ENCODE results near the gene NCAPH2.
A peak's percentile ranks its signal among the peaks of the same experiment; 100 is the strongest.
"Not testable (repeated sequence)": the region's sequence is repeated elsewhere in the genome, so short reads cannot be mapped to it uniquely, and the experiment has no call there.

Gene NCAPH2

DNA sequence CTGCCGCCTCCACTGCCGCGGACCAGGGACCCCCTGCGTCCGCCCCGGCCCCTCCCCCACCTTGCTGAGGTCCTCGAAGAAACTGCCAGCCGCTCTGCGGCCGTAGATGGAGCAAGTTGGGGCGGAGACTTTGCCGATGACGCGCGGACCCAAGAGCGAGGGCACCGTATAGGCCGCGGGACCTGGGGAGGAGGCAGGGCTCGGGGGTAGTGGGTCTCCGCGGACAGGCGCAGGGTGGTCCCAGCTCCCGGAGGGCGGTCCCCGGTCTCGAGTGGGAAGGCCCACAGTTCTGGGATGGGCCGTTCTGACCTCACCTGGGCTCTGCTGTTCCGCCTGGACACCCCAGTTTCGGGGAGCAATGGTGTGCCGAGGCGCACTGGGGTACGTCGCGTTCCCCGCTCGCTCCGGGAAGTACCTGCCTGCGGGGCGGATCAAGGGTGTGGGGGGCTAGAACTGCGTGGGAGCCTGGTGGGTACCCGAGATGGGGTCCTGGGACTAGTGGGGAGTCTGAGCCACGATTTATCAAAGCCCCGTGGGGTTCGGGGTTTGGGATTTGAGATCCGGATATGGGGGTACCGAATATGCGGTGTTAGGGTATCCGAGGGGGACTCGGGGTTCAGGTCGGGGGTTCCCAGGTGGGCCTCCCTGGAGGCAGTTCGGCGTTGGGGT lies 23.0 kb downstream of the NCAPH2 start:
- peak; percentile 75 for DNase-seq (ENCODE audit: low read depth)

DNA sequence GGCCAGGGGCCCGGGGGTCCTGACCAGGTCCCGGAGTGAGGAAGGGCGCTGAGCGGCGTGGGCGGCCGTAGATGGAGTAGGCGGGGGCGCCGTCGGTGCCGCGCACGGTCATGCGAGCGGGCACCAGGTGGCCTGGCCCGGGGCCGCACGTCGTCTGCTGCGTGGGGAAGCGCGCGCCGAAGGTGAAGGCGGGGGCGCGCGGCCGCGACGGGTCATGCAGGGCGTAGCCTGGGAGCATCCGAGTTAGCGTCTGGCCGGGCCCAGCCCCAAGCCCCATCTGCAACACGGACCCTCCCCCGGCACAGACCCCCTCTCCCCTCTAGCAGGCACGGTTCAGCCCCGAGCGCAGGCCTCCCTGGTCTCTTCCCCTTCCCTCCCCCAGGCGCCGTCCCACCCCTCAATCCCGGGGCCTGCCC lies 23.5 kb downstream of the NCAPH2 start:
- no peak for DNase-seq (ENCODE audit: low read depth)

DNA sequence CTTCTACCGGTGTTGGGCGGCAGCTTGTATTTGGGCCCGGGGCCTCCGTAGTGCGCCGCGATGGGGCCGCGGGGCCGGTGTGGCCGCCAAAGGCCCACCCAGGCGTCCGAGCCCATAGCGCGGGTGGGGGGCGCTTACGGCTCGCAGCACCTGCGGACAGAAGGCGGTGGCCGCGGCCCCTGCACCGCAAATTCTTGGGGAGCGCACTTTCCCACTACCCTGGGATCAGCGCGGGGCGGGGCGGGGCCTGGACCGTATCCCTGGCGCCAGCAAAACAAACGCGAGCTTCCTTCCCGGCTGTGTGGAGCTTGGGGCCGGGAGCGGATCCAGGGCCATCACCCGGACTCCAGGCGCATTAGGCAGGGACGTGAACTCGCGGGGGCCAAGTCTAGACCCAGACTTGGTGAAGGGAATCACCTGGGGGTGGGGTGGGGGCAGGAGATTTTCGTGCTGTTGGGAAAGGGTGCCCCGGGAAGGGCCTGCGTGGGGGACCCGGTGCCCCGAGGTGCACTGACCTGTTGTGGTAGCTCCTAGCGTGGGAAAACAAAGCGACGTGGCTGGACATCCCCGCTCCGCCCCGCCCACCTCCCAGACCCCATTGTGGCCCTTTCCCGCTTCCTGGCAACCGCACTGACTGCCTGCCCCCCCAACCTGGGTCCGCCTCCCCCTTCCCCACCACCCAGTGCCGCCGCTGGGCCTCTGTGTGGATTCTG lies 24.1 kb downstream of the NCAPH2 start:
- DNase-seq (ENCODE audit: low read depth) = no peak

DNA sequence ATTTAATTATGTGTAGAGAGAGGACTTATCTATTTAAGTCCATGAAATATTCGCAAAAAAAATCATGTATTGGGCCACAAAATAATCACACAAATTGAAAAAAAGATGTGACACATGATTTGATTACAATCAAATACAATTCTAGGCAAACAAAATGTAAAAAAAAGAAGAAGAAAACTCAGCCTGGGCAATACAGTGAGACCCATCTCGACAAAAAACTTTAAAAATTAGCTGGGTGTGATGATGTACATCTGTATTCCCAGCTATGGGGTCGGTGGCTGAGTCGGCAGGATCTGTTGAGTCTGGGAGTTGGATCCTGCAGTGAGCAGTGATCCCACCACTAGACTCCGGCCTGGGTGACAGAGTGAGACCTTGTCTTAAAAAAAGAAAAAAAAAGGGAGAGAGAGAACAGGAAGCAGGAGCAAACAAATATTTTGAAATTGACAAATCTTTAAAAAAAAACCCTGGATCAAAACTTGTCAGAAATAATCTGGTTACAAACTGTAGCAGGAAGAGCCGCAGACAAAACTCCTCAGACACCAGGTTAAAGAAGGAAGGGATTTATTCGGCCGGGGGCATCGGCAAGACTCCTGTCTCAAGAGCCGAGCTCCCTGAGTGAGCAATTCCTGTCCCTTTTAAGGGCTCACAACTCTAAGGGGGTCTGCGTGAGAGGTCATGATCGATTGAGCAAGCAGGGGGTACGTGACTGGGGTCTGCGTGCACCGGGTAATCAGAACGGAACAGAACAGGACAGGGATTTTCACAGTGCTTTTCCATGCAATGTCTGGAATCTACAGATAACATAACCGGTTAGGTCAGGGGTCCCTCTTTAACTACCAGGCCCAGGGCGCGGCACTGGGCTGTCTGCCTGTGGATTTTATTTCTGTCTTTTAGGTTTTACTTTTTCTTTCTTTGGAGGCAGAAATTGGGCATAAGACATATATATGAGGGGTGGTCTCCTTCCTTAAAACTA lies 25.1 kb downstream of the NCAPH2 start:
- DNase-seq (ENCODE audit: low read depth) = no peak

DNA sequence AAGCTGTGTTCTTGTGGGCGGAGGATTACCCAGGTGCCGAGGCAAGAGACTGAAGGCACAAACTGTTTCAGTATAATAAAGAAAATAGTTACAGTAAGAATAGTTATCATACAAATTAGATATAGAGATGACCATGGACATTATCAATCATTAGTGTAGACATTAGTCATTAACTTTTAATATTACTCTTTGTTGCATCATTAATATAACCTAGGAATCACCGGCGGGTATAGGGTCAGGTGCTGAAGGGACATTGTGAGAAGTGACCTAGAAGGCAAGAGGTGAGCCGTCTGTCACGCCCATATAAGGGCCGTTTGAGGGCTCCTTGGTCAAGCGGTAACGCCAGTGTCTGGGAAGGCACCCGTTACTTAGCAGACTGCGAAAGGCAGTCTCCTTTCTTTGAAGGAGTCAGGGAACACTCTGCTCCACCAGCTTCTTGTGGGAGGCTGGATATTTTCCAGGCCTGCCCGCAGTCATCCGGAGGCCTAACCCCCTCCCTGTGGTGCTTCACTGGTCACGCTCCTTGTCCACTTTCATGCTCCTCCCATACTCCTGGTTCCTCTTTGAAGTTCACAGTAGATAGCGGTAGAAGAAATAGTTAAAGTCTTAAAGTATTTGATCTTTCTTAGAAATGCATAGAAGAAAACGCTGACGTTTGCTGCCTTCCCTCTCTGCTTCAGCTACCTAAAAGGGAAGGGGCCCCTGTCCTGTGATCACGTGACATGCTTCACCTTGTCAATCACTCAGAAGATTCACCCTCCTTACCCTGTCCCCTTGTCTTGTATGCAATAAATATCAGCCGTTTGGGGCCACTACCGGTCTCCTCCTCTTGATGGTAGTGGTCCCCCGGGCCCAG lies 26.1 kb downstream of the NCAPH2 start:
- DNase-seq (ENCODE audit: low read depth) = not testable (repeated sequence)

DNA sequence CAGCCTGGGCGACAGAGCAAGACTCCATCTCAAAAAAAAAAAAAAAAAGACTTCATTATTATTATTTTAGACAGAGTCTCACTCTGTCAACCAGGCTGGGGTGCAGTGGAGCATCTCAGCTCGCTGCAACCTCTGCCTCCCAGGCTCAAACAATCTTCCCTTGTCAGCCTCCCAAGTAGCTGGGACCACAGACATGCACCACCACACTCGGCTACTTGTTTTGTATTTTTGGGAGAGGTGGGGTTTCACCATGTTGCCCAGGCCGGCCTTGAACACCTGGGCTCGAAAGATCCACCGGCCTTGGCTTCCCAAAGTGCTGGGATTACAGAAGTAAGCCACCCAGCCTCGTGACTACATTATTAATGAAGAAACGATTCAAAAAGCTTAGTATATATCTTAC lies 27.1 kb downstream of the NCAPH2 start:
- no peak for DNase-seq (ENCODE audit: low read depth)

DNA sequence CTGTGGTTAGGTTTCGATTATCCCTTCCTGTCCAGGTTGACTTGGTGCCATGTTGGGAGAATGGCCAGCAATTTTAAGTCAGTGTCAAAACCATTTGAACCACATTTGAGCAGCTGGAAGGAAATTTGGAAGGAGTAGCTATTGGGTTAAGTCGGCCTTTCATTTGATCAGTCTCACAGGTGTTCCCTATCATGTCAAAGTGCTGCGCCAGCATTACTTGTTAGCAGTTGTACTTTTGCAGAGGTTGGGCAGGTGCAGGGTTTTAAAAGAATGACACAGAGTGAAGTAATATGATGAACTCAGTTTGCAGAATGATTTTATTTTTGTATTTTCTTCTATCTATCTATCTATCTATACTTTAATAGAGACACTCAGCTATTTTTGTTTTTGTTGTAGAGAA lies 28.2 kb downstream of the NCAPH2 start:
- no peak for DNase-seq (ENCODE audit: low read depth)

DNA sequence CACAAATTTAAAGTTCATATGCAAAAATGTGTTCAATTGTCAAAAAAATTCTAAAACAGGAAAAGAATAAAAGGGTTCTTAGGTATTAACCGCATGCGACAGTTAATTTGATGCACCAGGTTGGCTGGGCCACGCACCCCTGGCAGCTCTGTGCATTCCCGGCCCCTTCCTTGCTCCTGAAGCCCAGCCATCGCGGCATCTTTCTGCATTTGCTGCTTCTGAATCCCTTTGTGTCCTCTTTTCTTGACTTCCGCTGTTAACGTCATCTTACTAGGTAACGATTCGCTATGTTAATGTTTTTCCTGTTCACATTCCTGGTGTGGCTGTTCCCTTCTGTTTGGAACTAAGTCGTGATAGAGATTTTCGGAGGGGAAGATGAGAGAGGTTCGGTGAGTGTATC lies 29.7 kb downstream of the NCAPH2 start:
- DNase-seq (ENCODE audit: low read depth) = no peak

DNA sequence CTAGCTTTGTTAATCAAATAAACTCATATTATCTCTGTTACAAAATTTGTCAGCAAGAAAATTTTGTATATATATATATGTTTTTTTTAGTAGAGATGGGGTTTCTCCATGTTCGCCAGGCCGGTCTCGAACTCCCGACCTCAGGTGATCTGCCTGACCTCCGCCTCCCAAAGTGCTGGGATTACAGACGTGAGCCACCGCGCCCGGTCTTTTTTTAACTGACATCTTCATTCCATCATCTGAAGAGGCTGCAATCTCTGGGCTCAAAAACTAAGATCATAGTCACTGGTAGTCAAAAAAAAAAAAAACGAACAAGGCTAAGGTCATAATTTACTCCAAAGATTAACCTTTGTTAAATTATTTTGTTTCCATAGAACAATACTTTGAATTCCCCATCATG lies 32.4 kb downstream of the NCAPH2 start:
- no peak for DNase-seq (ENCODE audit: low read depth)

DNA sequence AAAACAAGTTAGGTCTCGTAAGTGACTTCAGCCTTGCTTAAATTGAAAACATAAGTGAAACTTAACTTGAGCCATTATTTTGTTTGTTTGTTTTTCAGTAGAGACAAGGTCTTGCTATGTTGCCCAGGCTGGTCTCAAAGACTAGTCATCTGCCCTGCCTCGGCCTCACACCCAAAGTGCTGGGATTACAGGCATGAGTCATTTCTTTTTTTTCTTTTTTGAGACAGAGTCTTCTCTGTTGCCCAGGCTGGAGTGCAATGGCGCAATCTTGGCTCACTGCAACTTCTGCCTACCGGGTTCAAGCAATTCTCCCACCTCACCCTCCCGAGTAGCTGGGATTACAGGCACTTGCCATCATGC lies 33.6 kb downstream of the NCAPH2 start:
- not testable (repeated sequence) for DNase-seq (ENCODE audit: low read depth)

DNA sequence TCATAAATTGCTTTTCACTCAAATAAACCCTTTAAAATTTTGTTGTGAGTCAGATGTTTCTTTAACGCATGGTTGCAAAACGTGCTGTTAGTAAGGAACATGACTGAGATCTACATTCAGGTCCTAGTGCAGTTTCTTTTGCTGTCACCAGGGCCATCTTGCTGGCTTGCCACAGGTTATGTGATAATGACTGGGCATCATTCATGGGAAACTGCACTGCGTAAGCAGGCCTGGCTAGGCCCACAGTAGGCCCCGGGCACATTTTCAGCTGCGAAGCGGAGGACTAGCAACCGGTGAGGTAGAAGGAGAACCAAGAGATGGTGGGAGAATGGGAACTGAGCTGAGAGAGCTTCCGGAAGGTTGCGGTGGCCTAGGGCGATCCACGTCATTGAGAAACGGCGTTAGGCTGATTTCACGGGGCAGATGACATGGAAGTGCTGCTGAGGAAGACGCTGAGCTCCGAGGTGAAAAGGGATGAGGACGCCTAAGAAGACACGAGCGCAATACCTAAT lies 34.4 kb downstream of the NCAPH2 start:
- DNase-seq (ENCODE audit: low read depth) = no peak

DNA sequence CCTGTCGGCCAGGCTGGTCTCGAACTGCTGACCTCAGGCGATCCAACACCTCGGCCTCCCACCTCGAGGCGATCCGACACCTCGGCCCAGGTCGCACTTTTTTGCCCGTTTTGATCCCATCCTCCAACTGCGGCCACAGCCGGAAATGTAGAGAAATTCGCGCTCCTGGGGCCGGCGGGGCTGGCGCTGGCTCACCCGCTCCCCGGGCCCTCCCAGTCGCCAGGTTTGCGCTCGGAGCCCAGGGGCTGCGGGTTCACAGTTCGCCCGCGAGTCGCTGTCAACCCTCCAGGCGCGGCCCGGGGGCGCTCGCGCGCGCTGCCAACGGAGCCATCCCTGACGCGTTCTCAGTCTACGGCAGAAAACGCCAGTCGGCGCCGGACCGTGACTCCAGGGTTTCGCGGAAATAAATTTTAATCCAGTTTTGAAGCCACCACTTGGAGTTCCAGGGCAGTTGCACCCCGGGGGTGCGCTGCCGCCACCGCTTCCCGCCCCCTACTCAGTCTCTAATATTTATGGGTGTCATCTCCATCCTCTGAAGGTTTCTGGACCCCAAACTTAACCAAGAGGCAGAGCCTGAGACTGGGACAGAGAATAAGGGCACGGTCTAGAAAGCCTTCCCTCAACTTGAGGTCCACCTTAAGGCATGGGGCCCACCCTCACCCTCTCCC lies 36.2 kb downstream of the NCAPH2 start:
- peak; percentile 73 for DNase-seq (ENCODE audit: low read depth)

DNA sequence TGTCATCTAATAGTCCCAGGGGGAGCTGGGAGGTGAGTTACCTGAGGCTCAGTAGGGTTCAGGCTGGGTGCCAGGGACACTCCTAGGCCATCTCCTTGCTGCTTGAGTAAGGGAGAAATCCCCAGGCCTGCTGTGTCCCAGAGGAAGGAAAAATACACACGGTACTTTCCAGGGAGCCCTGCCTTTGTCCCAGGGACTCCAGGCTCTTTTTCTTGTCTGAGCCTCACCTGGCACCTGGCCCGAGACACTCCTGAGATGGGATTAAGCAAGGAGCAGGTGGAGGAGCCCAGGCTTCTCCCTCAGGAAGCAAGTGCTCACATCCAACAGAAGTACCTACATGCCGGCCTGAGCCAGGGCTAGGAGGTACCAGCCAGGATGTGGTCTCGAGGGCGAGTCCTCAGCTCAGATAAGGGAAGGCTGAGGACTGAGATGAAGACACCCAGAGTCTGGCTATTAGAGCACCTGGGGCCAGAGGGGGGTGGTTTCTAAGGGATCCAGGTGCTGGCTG lies 36.8 kb downstream of the NCAPH2 start:
- DNase-seq (ENCODE audit: low read depth) = no peak

DNA sequence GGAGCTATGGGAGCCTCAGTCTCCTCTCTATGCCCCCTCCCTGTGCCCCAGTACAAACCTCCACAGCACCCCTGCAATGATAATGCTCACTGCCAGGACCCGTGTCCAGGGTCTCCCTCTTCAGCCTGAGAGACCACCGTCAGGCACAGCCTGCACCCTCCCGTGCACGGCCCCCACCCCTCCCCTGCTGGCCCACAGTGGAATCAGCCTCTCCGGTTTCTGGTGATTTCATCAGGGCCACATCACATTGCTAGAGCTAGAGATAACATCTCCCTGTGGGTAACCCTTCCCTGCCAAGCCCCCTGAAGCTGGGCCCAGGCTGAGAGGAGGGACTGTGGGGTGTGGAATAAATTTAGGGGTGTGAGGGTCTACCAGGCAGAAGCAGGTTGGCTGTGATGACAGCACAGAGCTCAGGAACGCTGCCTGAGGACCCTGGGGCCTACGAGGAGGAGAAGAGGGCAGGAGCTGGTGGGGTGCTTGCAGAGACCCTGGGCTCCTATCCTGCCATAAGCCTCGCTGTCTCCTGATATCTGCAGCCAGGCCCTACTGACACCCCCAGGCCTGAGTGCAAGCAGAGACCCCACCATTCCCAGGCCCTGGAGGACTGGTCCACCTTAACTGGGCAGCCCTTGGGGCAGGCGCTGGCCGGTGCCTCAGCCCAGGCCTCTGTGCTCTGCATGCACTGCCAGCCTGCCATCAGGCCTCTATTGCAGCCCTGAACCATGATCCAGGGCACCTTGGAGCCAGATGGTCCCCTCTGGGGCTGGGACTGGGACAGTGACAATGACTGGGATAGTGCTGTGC lies 37.7 kb downstream of the NCAPH2 start, which contains the start of gene KLHDC7B:
Gene KLHDC7B (plus strand): TSS at position 378 of the 804 bp plus-strand sequence. CDS start 345 bp downstream, at position 723.
- DNase-seq (ENCODE audit: low read depth) = no peak

DNA sequence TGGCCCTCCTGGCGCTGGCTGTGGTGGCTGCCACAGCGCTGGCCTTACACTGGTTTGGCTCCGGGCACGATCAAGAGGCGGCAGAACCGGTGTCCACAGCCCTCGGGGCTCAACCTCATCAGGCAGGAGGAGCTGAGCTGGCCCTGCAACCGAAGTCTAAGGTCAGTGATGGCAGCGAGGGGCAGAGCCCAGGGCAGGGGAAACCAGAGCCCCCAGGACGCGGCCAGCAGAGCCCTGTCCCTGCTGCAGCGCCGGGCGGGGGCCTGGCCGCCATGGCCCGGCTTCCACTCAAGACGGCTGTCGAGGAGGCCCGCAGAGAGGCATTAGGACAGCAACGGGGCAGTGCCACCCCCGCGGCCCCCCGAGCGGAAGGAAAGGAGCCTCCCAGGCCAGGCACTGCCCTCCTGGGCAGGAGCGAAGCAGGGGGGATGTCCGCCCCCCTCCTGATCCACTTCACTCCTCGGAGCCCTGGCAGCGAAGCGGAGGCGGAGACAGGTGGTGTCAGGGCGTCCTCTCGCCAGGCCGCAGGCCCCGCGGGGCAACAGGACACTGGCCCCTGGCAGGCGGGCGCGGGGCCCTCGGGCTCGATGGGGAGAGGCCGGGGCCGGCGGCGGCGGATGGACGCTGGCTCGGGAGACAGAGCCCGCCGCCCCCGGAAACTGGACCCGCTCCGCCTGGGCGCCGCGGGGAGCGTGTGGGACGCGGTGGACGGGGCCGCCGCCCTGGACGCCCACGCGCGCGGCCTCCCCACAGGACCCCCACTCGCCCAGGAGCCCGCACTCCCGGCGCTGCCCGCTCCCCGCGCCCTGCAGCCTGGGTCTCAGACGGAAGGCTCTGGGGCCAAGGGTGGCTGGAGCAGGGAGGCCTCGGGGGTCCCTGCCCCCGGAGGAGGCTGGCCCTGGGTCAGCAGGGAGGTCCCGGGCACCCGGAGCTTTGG lies 38.6 kb downstream of the NCAPH2 start:
- no peak for DNase-seq (ENCODE audit: low read depth)

DNA sequence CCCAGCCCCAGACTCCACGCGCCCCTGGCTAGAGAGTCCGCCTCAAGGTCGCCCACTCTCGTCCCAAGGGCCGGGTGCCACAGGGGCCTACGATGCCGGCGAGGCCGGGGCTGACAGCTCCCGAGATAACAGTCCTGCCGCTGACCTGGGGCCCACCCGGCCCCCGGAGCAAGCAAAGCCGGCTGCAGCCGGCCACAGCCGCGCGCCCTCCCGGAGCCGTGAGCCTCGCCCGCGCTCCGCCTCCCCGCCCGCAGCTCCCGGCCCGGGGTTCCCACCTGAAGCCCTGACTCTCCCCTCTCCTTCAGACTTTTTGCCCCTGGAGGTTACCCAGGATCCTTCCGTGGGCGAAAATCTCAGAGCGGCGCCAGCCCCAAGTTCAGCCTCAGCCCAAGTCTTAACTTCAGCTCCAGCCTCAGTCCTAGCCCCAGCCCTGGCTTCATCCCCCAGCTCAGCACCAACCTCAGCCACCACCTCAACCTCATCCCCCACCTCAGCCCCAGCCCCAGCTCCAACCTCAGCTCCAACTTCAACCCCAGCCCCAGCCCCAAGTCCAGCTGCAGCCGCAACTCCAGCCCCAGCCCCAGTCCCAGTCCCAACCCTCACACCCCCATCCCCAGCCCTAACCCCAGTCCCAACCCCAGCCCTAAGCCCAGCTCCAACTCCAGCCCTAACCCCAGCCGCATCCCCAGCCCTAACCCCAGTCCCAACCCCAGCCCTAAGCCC lies 39.4 kb downstream of the NCAPH2 start:
- DNase-seq (ENCODE audit: low read depth) = no peak

DNA sequence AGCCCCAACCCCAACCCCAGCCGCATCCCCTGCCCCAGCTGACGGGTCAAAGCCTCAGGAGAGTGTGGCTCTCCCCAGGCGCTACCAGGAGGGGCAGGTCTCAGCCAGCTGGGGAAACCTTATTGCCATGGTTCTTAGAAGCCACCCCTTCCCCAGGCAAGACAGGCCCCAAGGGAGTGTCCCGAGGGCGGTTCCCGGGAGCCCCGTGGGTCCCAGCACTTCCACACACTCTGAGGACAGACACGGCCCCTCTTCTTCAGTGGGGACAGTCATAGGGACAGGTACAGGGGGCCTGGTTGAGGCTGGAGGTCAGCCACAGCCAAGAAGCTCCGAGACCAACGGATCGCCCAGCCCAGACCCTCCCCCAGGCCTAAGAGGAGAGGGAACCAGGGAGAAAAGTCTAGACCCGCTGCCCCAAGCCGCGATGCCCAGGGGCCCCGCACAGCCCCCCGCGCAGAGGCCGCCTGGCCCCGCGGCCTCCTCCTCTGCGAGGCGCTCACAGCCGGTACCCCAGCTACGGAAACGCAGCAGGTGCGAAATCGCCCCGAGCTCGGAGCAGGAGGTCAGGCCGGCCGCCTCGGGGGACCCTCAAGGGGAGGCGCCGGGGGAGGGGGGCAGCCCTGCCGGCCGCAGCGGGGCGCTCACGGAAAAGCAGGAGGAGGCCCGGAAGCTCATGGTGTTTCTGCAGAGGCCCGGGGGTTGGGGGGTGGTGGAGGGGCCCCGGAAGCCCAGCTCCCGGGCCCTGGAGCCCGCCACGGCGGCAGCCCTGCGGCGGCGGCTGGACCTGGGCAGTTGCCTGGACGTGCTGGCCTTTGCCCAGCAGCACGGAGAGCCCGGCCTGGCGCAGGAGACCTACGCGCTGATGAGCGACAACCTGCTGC lies 40.3 kb downstream of the NCAPH2 start:
- no peak for DNase-seq (ENCODE audit: low read depth)

All from stimulated activated CD8-positive, alpha-beta memory T cell treated with anti-CD3 and anti-CD28 coated beads, Interleukin-12 subunit alpha, Interleukin-12 subunit beta, amount 100 ng/mL, for 1 hour (primary cell).